Measurements from ENCODE around the gene RPL28.

DNA sequence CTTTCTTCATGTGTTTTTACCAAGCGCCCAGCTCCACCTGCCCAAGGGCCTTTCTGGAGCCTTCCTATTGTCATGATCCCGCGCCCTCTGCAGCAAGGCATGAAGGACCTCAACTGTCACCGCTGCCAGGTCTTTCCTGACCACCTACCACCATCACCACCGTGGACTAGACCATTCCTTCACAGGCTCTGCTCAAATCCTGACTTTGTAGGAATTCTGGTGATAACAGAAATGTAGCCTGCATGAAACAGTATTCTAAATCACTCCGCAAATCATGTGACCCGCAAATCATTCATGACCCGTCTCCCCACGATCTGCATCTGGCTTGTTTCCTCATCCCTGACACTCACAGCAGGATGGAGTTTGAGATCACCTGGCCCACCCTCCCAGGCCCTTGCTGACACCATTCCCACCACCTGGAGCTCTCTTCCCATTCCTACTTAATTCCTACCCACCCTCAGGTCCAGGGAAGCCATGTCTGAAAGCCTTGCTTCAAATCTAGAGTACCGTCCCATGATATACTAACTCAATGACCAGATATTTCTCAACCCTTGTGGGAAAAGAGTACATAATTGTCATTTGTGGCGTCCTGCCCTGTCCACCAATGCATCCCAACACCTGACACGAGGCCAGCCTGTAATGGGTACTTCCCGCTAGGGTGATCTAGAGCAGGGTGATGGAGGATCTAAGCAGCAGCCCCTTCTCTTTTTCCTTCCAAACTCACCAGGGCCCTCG is 20.5 kb downstream of the RPL28 start:
- no peak for TF ChIP-seq POLR2AphosphoS5 (IDR thresholded peaks at IDR 0.05; ENCODE audit: low read depth, low read length)
- no peak for TF ChIP-seq TAF1 (IDR thresholded peaks at IDR 0.05; ENCODE audit: borderline replicate concordance, insufficient read depth, low read length)
- no peak for TF ChIP-seq SIN3A (IDR thresholded peaks at IDR 0.05; ENCODE audit: borderline replicate concordance, insufficient read depth, low read length)
- no peak for TF ChIP-seq FOXP2 (optimal IDR thresholded peaks at IDR 0.05; ENCODE audit: borderline replicate concordance, extremely low read depth, extremely low read length, insufficient read depth)

Measured in PFSK-1 (cell line).